PC-3 (cell line): ENCODE results near the gene KRT3. TPM values are rescaled to one million over a fixed set of nuclear protein-coding genes. Genes with fewer than 3 reads are reported as not detected.
"Not testable (repeated sequence)": the region's sequence is repeated elsewhere in the genome, so short reads cannot be mapped to it uniquely, and the experiment has no call there.

Experiments
- ATAC-seq: fragments of 200-7000 bp; cut with Tn5 transposase; 2 replicates; pipeline ENCODE4 v1.9.1; 2020; ENCODE audit warnings: mild to moderate bottlenecking, moderate library complexity
- BruUV-seq: library from RNA; stranded (reverse); fragments of 400-500 nt; replicated peaks from 2 replicates; lab custom pipeline; 2021; lab: Mats Ljungman, UMichigan
- CTCF ChIA-PET: fragments of 300-600 bp; sonication (Branson Sonifier 250); formaldehyde crosslinking; loops from one replicate; lab custom pipeline; 2022; ENCODE audit warnings: antibody characterized with exemption; lab: Charles Lee
- POLR2A ChIA-PET: fragments of 300-600 bp; sonication (Branson Sonifier 250); formaldehyde crosslinking; loops from one replicate; lab custom pipeline; 2022; ENCODE audit warnings: antibody characterized with exemption; ENCODE audit not compliant: unreplicated experiment; lab: Charles Lee
- DNase-seq: peaks from one replicate; pipeline ENCODE4 v3.0.0-alpha.2; 2015
- H2AFZ ChIP-seq: fragments of 300-600 bp; sonication (generic); 2 replicates; pipeline ENCODE4 v1.6.0; 2016; ENCODE audit warnings: antibody characterized with exemption, low read length
- H3F3A ChIP-seq: fragments of 300-600 bp; sonication (generic); one replicate; pipeline ENCODE4 v1.6.0; 2017; ENCODE audit warnings: antibody characterized with exemption, low read length, control low read depth, mild to moderate bottlenecking; ENCODE audit not compliant: unreplicated experiment
- H3K27ac ChIP-seq: fragments of 300-600 bp; sonication (generic); 2 replicates; pipeline ENCODE4 v1.5.1; 2016; ENCODE audit warnings: mild to moderate bottlenecking, low read length
- H3K27me3 ChIP-seq: fragments of 300-600 bp; sonication (generic); 2 replicates; pipeline ENCODE4 v1.6.1; 2016; ENCODE audit warnings: low read length, mixed read lengths
- H3K36me3 ChIP-seq: fragments of 300-600 bp; sonication (generic); 2 replicates; pipeline ENCODE4 v1.6.1; 2016; ENCODE audit warnings: low read depth, mixed run types, low read length, mixed read lengths
- H3K4me1 ChIP-seq: fragments of 300-600 bp; sonication (generic); 2 replicates; pipeline ENCODE4 v1.5.1; 2016; ENCODE audit warnings: low read length; ENCODE audit not compliant: insufficient read depth
- H3K4me2 ChIP-seq: fragments of 300-600 bp; sonication (generic); 2 replicates; pipeline ENCODE4 v1.6.0; 2016; ENCODE audit warnings: low read length
- H3K4me3 ChIP-seq: fragments of 300-600 bp; sonication (generic); 2 replicates; pipeline ENCODE4 v1.5.1; 2016; ENCODE audit warnings: mild to moderate bottlenecking, low read length, mixed read lengths
- H3K79me2 ChIP-seq: fragments of 300-600 bp; sonication (generic); 2 replicates; pipeline ENCODE4 v1.6.1; 2017; ENCODE audit warnings: low read length, mixed read lengths
- H3K9ac ChIP-seq: fragments of 300-600 bp; sonication (generic); 2 replicates; pipeline ENCODE4 v1.6.0; 2016; ENCODE audit warnings: mild to moderate bottlenecking, low read length
- H3K9me2 ChIP-seq: fragments of 300-600 bp; sonication (generic); replicated peaks from 2 replicates; pipeline ENCODE4 v1.6.1; 2016; ENCODE audit warnings: mixed run types, low read length, mixed read lengths
- H3K9me3 ChIP-seq: fragments of 300-600 bp; sonication (generic); 2 replicates; pipeline ENCODE4 v1.6.1; 2016; ENCODE audit warnings: low read length, mixed read lengths
- H4K20me1 ChIP-seq: fragments of 300-600 bp; sonication (generic); 2 replicates; pipeline ENCODE4 v1.6.1; 2016; ENCODE audit warnings: low read length, mixed read lengths
- CTCF ChIP-seq: fragments of 300-600 bp; sonication (generic); conservative IDR thresholded peaks from 2 replicates; pipeline ENCODE4 v1.5.1; 2017; ENCODE audit warnings: antibody characterized with exemption, low read depth, mild to moderate bottlenecking, low read length
- EZH2 ChIP-seq: fragments of 300-600 bp; sonication (generic); IDR thresholded peaks from one replicate; pipeline ENCODE4 v1.6.1; 2017; ENCODE audit warnings: antibody characterized with exemption, mild to moderate bottlenecking, low read length; ENCODE audit not compliant: unreplicated experiment
- EZH2phosphoT487 ChIP-seq: fragments of 300-600 bp; sonication (generic); IDR thresholded peaks from 2 replicates; pipeline ENCODE4 v1.6.1; 2018; ENCODE audit warnings: mild to moderate bottlenecking, antibody characterized with exemption, low read length, borderline replicate concordance
- intact Hi-C: fragments of 100-400 bp; cut with micrococcal nuclease; formaldehyde crosslinking; loops from 2 replicates; pipeline ENCODE4 v1.9.0; 2023
- total RNA-seq: library from RNA; depleted of rRNA; stranded (reverse); fragments of >200 nt; gene quantifications from 2 replicates; pipeline ENCODE4 v1.2.3, GENCODE V29; 2014

KRT3 gene
- total RNA-seq, 1 experiment from 2014 or later, result 0.33 TPM

GRCh38 chr12:52763036-52763659 lies 32.8 kb downstream of the KRT3 start:
- CTCF ChIA-PET, result no interaction called here
- no peak for DNase-seq
- H3K79me2 ChIP-seq, result no peaks in the 10 kb centered on the region
- no peak overlapping the region for H2AFZ ChIP-seq
- no peaks in the 10 kb centered on the region for H3K9me2 ChIP-seq
- TF ChIP-seq EZH2 (no peak), CTCF (no peak), EZH2phosphoT487 (no peak)
- no peaks in the 10 kb centered on the region for H4K20me1 ChIP-seq
- intact Hi-C loops, result no loop called here
- H3K27ac ChIP-seq, result no peak overlapping the region
- ATAC-seq, result no peak
- peaks cover 11% of the 10 kb centered on the region for H3K9me3 ChIP-seq
- H3K27me3 ChIP-seq, result no peaks in the 10 kb centered on the region; the same call in 1 of the 2 replicates
- no peaks in the 10 kb centered on the region for H3F3A ChIP-seq
- BruUV-seq, result no TSS peak
- no peak overlapping the region for H3K9ac ChIP-seq
- H3K4me1 ChIP-seq, result no peaks in the 10 kb centered on the region
- no peak overlapping the region for H3K4me3 ChIP-seq
- POLR2A ChIA-PET, result no interaction called here
- H3K36me3 ChIP-seq, result no peaks in the 10 kb centered on the region
- H3K4me2 ChIP-seq, result no peak overlapping the region

- no TSS peak for BruUV-seq
- CTCF ChIA-PET, result no interaction called here
- no peak for DNase-seq
These were observed 34.1 kb downstream of the KRT3 start for GRCh38 chr12:52761802-52762201.

GRCh38 chr12:52761218-52761617 lies 34.7 kb downstream of the KRT3 start:
- BruUV-seq, H3K9ac ChIP-seq, POLR2A ChIA-PET, H3K4me1 ChIP-seq, intact Hi-C loops, H3K36me3 ChIP-seq, CTCF ChIA-PET, H3K4me2 ChIP-seq, H3F3A ChIP-seq, H3K27me3 ChIP-seq, H4K20me1 ChIP-seq, DNase-seq, H3K9me2 ChIP-seq, H3K27ac ChIP-seq, ATAC-seq, H2AFZ ChIP-seq, H3K4me3 ChIP-seq, H3K79me2 ChIP-seq: not testable (repeated sequence)
- peaks cover 11% of the 10 kb centered on the region for H3K9me3 ChIP-seq

More at GRCh38 chr12:52761802-52762201, 34.1 kb downstream of the KRT3 start:
- Histone ChIP-seq H3K27me3 (no peaks in the 10 kb centered on the region; the same call in 1 of the 2 replicates), H3K9me2 (no peaks in the 10 kb centered on the region), H3F3A (no peaks in the 10 kb centered on the region), H3K36me3 (no peaks in the 10 kb centered on the region), H4K20me1 (no peaks in the 10 kb centered on the region), H3K9me3 (peaks cover 11% of the 10 kb centered on the region), H3K9ac (no peak overlapping the region), H3K79me2 (no peaks in the 10 kb centered on the region), H3K4me1 (no peaks in the 10 kb centered on the region), H2AFZ (no peak overlapping the region), H3K4me2 (no peak overlapping the region), H3K4me3 (no peak overlapping the region), H3K27ac (no peak overlapping the region)
- TF ChIP-seq EZH2 (no peak), CTCF (no peak), EZH2phosphoT487 (no peak)
- ATAC-seq, result no peak
- intact Hi-C loops, result no loop called here
- POLR2A ChIA-PET, result no interaction called here
